CD14-positive monocyte (primary cell): Measurements from ENCODE around the gene TCL1A. TPM values are rescaled to one million over a fixed set of nuclear protein-coding genes. Genes with fewer than 3 reads are reported as not detected.

Source experiments
- DNase-seq, 3 donors: peaks; one replicate each; pipeline ENCODE4 v3.0.0-alpha.2; 2011 to 2022
- H2AFZ ChIP-seq: 2 replicates; pipeline ENCODE4 v1.6.0; 2012; ENCODE audit warnings: mild to moderate bottlenecking, low read depth, low read length, inconsistent platforms; ENCODE audit not compliant: insufficient read depth, poor library complexity, severe bottlenecking
- H3K27ac ChIP-seq, 2 donors: 1 replicate in 1 of 2; 2 replicates in 1 of 2; pipeline ENCODE4 v1.5.1; 2012 to 2013; ENCODE audit warnings: low read length in 2 of 2, control low read depth in 1 of 2, inconsistent platforms in 1 of 2, low read depth in 1 of 2, mild to moderate bottlenecking in 1 of 2
- H3K27me3 ChIP-seq, 2 donors: one replicate each; pipeline versions ENCODE4 v1.6.0 to v1.6.1; 2011 to 2013; ENCODE audit warnings: low read length in 2 of 2; ENCODE audit not compliant: control insufficient read depth in 2 of 2, insufficient read depth in 2 of 2
- H3K36me3 ChIP-seq, 2 donors: replicated peaks in 1 of 2; 1 replicate in 1 of 2; 2 replicates in 1 of 2; pipeline versions ENCODE4 v1.5.1 to v1.6.1; 2012 to 2013; ENCODE audit warnings: low read length in 2 of 2, control low read depth in 1 of 2, inconsistent platforms in 1 of 2, mild to moderate bottlenecking in 1 of 2; ENCODE audit not compliant: insufficient read depth in 2 of 2, control insufficient read depth in 1 of 2
- H3K4me1 ChIP-seq, 2 donors: 1 replicate in 1 of 2; 2 replicates in 1 of 2; pipeline versions ENCODE4 v1.5.1 to v1.6.1; 2012 to 2013; ENCODE audit warnings: low read length in 2 of 2, control low read depth in 1 of 2, inconsistent platforms in 1 of 2, mild to moderate bottlenecking in 1 of 2, moderate library complexity in 1 of 2; ENCODE audit not compliant: insufficient read depth in 2 of 2, control insufficient read depth in 1 of 2
- H3K4me2 ChIP-seq: replicated peaks from 2 replicates; pipeline ENCODE3; 2012; ENCODE audit warnings: low read length, moderate library complexity, mild to moderate bottlenecking; ENCODE audit not compliant: poor library complexity, severe bottlenecking; ENCODE audit errors: extremely low read depth
- H3K4me3 ChIP-seq, 3 experiments: fragments of 200-600 bp in 1 of 3; sonication (generic) in 1 of 3; replicated peaks in 1 of 3; 1 replicate in 2 of 3; 2 replicates in 1 of 3; pipeline ENCODE4 v1.5.1; 2011 to 2013; ENCODE audit warnings: low read length in 3 of 3, mild to moderate bottlenecking in 3 of 3, control low read depth in 2 of 3, low read depth in 2 of 3, inconsistent platforms in 1 of 3, moderate library complexity in 1 of 3
- H3K79me2 ChIP-seq: 2 replicates; pipeline ENCODE4 v1.6.0; 2012; ENCODE audit warnings: mild to moderate bottlenecking, control low read depth, inconsistent platforms, low read length, moderate library complexity; ENCODE audit not compliant: insufficient read depth
- H3K9ac ChIP-seq: 2 replicates; pipeline ENCODE4 v1.6.0; 2017; ENCODE audit warnings: low read length, mild to moderate bottlenecking; ENCODE audit not compliant: insufficient read depth, poor library complexity, severe bottlenecking
- H3K9me3 ChIP-seq, 2 donors: replicated peaks in 1 of 2; 1 replicate in 1 of 2; 2 replicates in 1 of 2; pipeline versions ENCODE4 v1.5.1 to v1.6.1; 2012 to 2013; ENCODE audit warnings: low read length in 2 of 2, control low read depth in 1 of 2; ENCODE audit not compliant: control insufficient read depth in 1 of 2, insufficient read depth in 1 of 2
- H4K20me1 ChIP-seq: 2 replicates; pipeline ENCODE4 v1.6.0; 2012; ENCODE audit warnings: mild to moderate bottlenecking, low read length, control low read depth, moderate library complexity; ENCODE audit not compliant: insufficient read depth
- H3K27ac Mint-ChIP-seq, 7 donors: one replicate each; pipeline ENCODE4 v1.8.0; 2020; ENCODE audit warnings: mild to moderate bottlenecking in 7 of 7, mixed read lengths in 7 of 7, moderate library complexity in 6 of 7, inconsistent platforms in 2 of 7
- H3K27me3 Mint-ChIP-seq, 3 donors: one replicate each; pipeline ENCODE4 v1.8.0; 2021 to 2022; ENCODE audit warnings: low read depth in 3 of 3, mild to moderate bottlenecking in 3 of 3, mixed read lengths in 3 of 3, moderate library complexity in 3 of 3, inconsistent platforms in 1 of 3
- H3K36me3 Mint-ChIP-seq, 2 donors: one replicate each; pipeline ENCODE4 v1.8.0; 2020; ENCODE audit warnings: mixed read lengths in 2 of 2, inconsistent platforms in 1 of 2, mild to moderate bottlenecking in 1 of 2
- H3K4me1 Mint-ChIP-seq: one replicate; pipeline ENCODE4 v1.8.0; 2020; ENCODE audit warnings: mild to moderate bottlenecking, mixed read lengths
- H3K4me3 Mint-ChIP-seq, 2 donors: one replicate each; pipeline ENCODE4 v1.8.0; 2020; ENCODE audit warnings: mild to moderate bottlenecking in 2 of 2, mixed read lengths in 2 of 2, moderate library complexity in 1 of 2
- H3K9me3 Mint-ChIP-seq, 7 donors: one replicate each; pipeline ENCODE4 v1.8.0; 2020 to 2022; ENCODE audit warnings: mixed read lengths in 7 of 7, mild to moderate bottlenecking in 6 of 7, moderate library complexity in 6 of 7, inconsistent platforms in 2 of 7
- WGBS: methylation state at CpG from one replicate; pipeline ENCODE4 v1.1.5; 2013; ENCODE audit warnings: missing lambda C conversion rate; ENCODE audit not compliant: insufficient coverage; 5-methylcytosine and 5-hydroxymethylcytosine counted together
- intact Hi-C, 2 donors: fragments of 100-400 bp; cut with micrococcal nuclease; formaldehyde crosslinking; loops; one replicate each; pipeline versions ENCODE4 v1.15.0 to v1.15.1; 2023
- polyA plus RNA-seq, 3 donors: library from polyadenylated mRNA; depleted of rRNA in 1 of 3; unstranded in 2 of 3; stranded (reverse) in 1 of 3; fragments of 300-500 nt in 2 of 3; fragments of >200 nt in 1 of 3; fragmentation: Illumina TruSeq in 2 of 3; gene quantifications; 1 replicate in 2 of 3; 2 replicates in 1 of 3; pipeline ENCODE4 v1.2.3, GENCODE V29; 2012 to 2021
- TF ChIP-seq, protein P1 (sequence below): fragments of 200-600 bp; IDR thresholded peaks from one replicate; pipeline ENCODE4 v1.8.0; 2022; ENCODE audit warnings: antibody characterized with exemption, mild to moderate bottlenecking

The TCL1A gene
- polyA plus RNA-seq, 3 donors: 1.0 to 1.3 (median 1.1) TPM

DNA sequence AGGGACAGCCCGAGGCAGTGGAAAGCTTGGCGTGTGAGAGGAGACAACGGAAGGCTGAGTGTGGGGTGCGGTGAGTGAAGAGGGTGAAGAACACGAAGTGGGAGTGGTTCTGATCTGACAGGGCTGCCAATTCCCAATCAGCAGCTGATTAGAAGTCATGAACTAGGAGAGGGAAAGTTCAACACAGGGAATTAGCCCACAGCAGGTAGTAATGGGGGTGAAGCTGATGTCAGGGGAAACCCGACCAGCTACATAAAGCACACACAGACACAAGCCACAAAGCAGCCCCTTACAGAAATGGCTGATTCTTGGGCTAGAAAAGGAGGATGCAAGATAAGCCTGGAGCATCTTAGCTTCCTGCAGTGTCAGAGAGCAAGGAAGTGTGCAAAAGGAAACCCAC, 47.5 kb upstream of the TCL1A start:
- Mint-ChIP-seq H3K36me3 (no peaks in the 10 kb centered on the region), H3K27me3 (peaks cover 0 to 6% (median 2%) of the 10 kb centered on the region in 3 donors), H3K9me3 (peaks cover 0 to 6% (median 0%) of the 10 kb centered on the region in 7 donors), H3K4me3 (no peak overlapping the region), H3K4me1 (no peaks in the 10 kb centered on the region), H3K27ac (peak overlapping the region in 1 of 7 donors; percentile 12)
- no peak overlapping the region for H3K4me3 ChIP-seq
- H3K4me2 ChIP-seq: no peak overlapping the region
- no peaks in the 10 kb centered on the region for H3K36me3 ChIP-seq
- no peak for DNase-seq
- H2AFZ ChIP-seq: no peak overlapping the region
- no peaks in the 10 kb centered on the region for H3K27me3 ChIP-seq
- H3K27ac ChIP-seq: no peak overlapping the region
- H3K9me3 ChIP-seq: no peaks in the 10 kb centered on the region
- intact Hi-C loops: no loop called here
- H3K4me1 ChIP-seq: no peaks in the 10 kb centered on the region
- H3K9ac ChIP-seq: no peak overlapping the region
- WGBS: 82% methylated on average over 5 of the region's 6 CpGs
- H4K20me1 ChIP-seq: no peaks in the 10 kb centered on the region
- TF ChIP-seq, protein P1, sequence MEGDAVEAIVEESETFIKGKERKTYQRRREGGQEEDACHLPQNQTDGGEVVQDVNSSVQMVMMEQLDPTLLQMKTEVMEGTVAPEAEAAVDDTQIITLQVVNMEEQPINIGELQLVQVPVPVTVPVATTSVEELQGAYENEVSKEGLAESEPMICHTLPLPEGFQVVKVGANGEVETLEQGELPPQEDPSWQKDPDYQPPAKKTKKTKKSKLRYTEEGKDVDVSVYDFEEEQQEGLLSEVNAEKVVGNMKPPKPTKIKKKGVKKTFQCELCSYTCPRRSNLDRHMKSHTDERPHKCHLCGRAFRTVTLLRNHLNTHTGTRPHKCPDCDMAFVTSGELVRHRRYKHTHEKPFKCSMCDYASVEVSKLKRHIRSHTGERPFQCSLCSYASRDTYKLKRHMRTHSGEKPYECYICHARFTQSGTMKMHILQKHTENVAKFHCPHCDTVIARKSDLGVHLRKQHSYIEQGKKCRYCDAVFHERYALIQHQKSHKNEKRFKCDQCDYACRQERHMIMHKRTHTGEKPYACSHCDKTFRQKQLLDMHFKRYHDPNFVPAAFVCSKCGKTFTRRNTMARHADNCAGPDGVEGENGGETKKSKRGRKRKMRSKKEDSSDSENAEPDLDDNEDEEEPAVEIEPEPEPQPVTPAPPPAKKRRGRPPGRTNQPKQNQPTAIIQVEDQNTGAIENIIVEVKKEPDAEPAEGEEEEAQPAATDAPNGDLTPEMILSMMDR: no peak
- H3K79me2 ChIP-seq: no peaks in the 10 kb centered on the region

GRCh38 chr14:95760596-95760995, 46.7 kb upstream of the TCL1A start:
- DNase-seq: no peak
- TF ChIP-seq, protein P1: no peak
- H3K4me2 ChIP-seq: no peak overlapping the region
- intact Hi-C loops: no loop called here
- H4K20me1 ChIP-seq: no peaks in the 10 kb centered on the region
- H3K27me3 ChIP-seq: no peaks in the 10 kb centered on the region
- peaks cover 0 to 6% (median 2%) of the 10 kb centered on the region in 3 donors for H3K27me3 Mint-ChIP-seq
- H3K9me3 ChIP-seq: no peaks in the 10 kb centered on the region
- H3K36me3 Mint-ChIP-seq: no peaks in the 10 kb centered on the region
- H2AFZ ChIP-seq: no peak overlapping the region
- H3K36me3 ChIP-seq: no peaks in the 10 kb centered on the region
- no peak overlapping the region for H3K4me3 ChIP-seq
- WGBS: no CpG with 5 or more reads among the region's 3 CpGs
- H3K4me1 ChIP-seq: no peaks in the 10 kb centered on the region
- H3K9ac ChIP-seq: no peak overlapping the region
- no peak overlapping the region for H3K4me3 Mint-ChIP-seq
- H3K27ac Mint-ChIP-seq: no peak overlapping the region
- peaks cover 0 to 4% (median 0%) of the 10 kb centered on the region in 7 donors for H3K9me3 Mint-ChIP-seq
- no peaks in the 10 kb centered on the region for H3K4me1 Mint-ChIP-seq
- H3K79me2 ChIP-seq: no peaks in the 10 kb centered on the region
- no peak overlapping the region for H3K27ac ChIP-seq
